HL-60/S4 (cell line): ENCODE results near the gene CGA.

ENCODE experiments used
- in situ Hi-C: fragments of 300-500 bp; cut with MboI; formaldehyde crosslinking; loops from 2 replicates; pipeline ENCODE4 v1.14.3; 2022; ENCODE audit warnings: low sequenced_read_pairs

CGA gene

DNA sequence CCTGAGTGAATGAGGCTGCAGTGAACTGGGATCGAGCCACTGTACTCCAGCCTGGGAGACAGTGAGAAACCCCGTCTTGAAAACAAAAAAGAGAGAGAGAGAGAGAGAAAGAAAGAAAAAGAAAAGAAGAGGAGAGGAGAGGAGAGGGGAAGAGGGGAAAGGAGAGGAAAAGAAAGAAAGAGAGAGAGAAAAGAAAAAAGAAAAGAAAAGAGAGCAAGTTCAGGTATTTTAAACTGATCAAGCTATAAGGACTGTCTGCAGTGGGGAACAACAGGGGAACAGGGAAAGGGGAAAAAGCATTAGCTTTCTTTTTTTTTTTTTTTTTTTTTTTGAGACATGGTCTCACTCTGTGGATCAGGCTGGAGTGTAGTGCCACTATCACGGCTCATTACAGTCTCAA lies 2.5 kb downstream of the CGA start:
- in situ Hi-C loops = no loop called here

- in situ Hi-C loops = no loop called here
These were observed 5.8 kb downstream of the CGA start for GRCh38 chr6:87089135-87089534.

DNA sequence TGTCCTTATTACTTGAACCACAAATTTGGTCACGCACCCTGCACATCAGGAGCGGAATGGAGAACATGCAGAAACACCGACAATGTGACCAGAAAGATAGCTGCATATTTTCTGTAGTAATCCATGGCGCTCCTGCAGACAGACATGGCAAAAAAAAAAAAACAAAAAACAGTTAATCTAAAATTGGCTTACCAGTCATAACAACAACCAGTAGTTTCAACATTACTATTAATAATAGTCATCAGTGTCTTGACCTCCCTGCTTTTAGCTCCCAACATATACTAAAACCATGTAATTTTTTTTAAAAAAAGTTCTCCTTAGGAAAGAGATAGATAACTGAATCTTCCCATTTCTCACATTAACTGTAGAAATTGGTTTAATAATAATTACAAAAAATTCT lies 6.8 kb downstream of the CGA start:
- in situ Hi-C loops = no loop called here

DNA sequence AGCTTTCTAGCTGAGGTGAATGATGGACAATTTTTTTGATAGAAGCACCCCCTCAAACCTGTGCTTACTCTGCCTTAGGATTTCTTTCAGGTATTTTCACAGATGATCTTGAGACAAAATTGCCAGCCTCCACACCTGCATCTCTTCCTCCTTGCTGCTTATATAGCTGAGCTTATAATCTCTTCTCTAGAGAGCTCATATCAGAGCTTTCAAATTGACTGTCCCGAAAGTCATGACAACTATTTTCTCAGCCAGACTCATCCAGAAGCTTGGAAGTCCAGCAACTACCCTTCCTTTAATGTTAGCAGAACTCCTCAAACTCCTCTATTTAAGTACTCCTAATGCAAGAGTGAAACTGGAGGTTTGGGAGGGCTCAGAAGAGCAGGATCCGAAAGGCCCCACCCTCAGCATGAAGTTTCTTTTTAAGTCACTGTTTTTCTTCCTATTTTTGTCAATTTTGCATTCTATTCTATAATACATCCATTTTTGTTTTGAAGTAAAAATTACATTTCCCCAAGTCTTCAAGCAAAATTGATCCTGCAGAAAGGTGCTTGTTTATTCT lies 12.7 kb downstream of the CGA start:
- in situ Hi-C loops = no loop called here

- in situ Hi-C loops = no loop called here
These were observed 15.8 kb downstream of the CGA start for GRCh38 chr6:87078983-87079616.

DNA sequence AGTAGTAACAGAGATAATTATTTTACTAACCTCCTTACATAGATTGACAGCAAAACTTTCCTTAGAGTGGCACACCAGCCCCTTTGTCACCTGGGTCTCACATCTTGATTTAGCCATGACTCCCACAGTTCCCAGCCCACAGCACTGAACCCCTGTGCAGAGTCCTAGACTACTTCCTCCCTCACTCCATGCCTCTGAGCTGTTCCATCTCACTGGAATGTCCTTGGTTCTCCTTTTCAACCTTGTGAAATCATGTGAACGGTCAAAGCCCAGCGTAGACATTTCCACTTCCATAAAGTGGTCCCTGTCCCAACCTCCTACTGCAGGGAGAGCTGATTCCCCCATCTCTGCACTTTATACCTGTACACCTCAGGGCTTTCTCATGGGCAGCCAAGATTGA lies 19.7 kb downstream of the CGA start:
- in situ Hi-C loops = no loop called here

- in situ Hi-C loops = no loop called here
These were observed 20.7 kb downstream of the CGA start for GRCh38 chr6:87074101-87074621.

DNA sequence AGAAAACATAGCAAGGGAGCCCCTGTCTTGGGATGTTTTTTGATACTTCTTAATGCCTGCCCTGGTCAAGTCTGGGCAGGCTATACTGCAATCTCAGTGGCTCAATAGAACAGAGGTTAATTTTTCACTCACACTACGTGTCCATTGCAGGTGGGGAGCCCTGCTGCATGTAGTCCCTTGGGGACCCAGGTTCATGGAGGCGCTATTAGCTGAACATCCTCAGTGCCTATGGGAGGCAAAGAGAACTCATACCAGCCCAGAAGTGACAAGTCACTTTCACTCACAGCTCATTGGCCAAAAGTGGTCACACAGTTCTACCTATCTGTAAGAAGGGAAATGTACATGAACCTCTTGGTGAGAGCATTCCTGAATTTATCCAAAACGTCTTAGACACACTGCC lies 23.2 kb downstream of the CGA start:
- in situ Hi-C loops = no loop called here

- in situ Hi-C loops = no loop called here
These were observed 24.2 kb downstream of the CGA start for GRCh38 chr6:87070741-87071140.

- in situ Hi-C loops = no loop called here
These were observed 26.1 kb downstream of the CGA start for GRCh38 chr6:87068795-87069194.

DNA sequence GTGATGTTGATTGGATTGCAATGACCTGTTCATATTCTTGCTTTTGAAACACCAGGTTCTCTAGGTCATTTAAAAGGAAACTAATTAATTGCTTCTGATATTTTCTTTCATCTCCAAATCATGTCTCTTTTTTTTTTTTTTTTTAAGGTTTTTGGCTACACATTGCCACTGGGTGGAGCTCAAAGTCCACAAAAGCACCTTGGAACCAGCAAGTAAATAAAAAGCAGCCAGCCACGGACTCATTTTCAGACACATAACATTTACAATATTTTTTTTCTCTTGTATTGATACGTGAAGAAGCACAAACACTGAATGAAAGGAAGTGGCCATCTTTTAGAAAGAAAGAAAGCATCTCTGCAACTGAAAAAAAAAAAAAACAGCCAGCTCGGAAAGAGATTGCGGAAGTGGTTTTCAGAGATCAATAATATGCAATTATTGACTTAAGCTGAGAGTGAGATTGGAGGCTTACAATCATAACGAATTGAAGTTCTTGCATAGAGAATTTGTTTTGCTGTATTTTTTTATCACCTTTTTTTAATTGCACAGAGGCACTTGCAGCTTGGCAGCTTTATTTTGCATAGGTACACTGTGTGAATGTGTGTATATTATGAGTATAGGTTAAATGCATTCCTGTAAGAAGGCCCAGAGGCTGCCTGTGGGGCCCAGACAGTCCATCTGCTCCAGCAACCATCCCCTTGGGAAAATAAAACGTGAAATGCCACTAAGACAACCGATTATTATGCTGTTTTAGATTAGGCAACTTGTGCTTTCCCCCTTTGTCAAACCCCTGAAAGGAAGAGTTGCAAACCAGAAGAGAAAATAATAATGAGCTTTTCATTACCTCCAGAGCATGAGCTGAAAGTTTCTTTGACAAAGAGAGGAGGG lies 28.2 kb downstream of the CGA start:
- in situ Hi-C loops = no loop called here

- in situ Hi-C loops = no loop called here
These were observed 29.8 kb downstream of the CGA start for GRCh38 chr6:87065117-87065516.

- in situ Hi-C loops = no loop called here
These were observed 35.0 kb downstream of the CGA start for GRCh38 chr6:87059943-87060342.

GRCh38 chr6:87054143-87054833 lies 40.6 kb downstream of the CGA start:
- in situ Hi-C loops = no loop called here

- in situ Hi-C loops = no loop called here
These were observed 41.6 kb downstream of the CGA start for GRCh38 chr6:87053312-87053711.

- in situ Hi-C loops = no loop called here
These were observed 45.1 kb downstream of the CGA start for GRCh38 chr6:87049779-87050178.

- in situ Hi-C loops = no loop called here
These were observed 49.3 kb downstream of the CGA start for GRCh38 chr6:87045521-87046075.

DNA sequence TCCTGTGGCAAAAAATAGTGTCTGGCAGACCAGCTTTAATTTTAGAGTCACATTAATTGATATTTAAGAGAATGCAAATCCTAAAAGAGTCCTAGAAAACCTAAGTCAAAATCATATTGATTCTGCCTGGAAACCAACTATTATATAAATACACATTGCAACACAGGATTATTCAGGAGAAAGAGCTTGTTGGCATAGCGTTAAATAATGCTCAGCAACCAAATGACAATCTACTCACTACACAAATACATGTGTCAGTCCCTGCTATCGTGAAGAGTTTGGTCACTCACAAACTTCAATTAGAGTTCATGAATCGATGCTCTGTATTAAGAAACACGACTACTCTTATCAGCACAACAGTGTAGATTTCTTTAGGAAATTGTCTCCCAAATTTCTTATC lies 54.2 kb downstream of the CGA start:
- in situ Hi-C loops = no loop called here
